Astrocyte (in vitro differentiated cells and primary cell): ENCODE data around the gene F5. TPM values are rescaled to one million over a fixed set of nuclear protein-coding genes. Genes with fewer than 3 reads are reported as not detected.

Source experiments
- DNase-seq: peaks from one replicate; pipeline ENCODE4 v3.0.0-alpha.2; 2010; ENCODE audit warnings: low read depth
- FAIRE-seq: peaks from 2 replicates; lab custom pipeline; 2011; peaks lifted over from hg19 to GRCh38; lab: Jason Lieb, UNC
- H2AFZ ChIP-seq: 2 replicates; pipeline ENCODE4 v1.6.0; 2012; ENCODE audit warnings: low read depth, low read length, inconsistent platforms
- H3K27ac ChIP-seq: 2 replicates; pipeline ENCODE4 v1.5.1; 2011; ENCODE audit warnings: low read depth, low read length, inconsistent platforms
- H3K27me3 ChIP-seq: 2 replicates; pipeline ENCODE4 v1.6.0; 2011; ENCODE audit warnings: low read length, inconsistent platforms; ENCODE audit not compliant: insufficient read depth
- H3K36me3 ChIP-seq: 2 replicates; pipeline ENCODE4 v1.5.1; 2011; ENCODE audit warnings: low read length, inconsistent platforms; ENCODE audit not compliant: insufficient read depth
- H3K4me1 ChIP-seq: 2 replicates; pipeline ENCODE4 v1.5.1; 2011; ENCODE audit warnings: low read length, inconsistent platforms; ENCODE audit not compliant: insufficient read depth
- H3K4me2 ChIP-seq: 2 replicates; pipeline ENCODE4 v1.6.0; 2012; ENCODE audit warnings: low read length, inconsistent platforms
- H3K4me3 ChIP-seq: 2 replicates; pipeline ENCODE4 v1.5.1; 2011; ENCODE audit warnings: low read depth, mild to moderate bottlenecking, low read length, inconsistent platforms; ENCODE audit not compliant: insufficient read depth
- H3K79me2 ChIP-seq: 2 replicates; pipeline ENCODE4 v1.6.0; 2012; ENCODE audit warnings: mild to moderate bottlenecking, low read length, inconsistent platforms; ENCODE audit not compliant: insufficient read depth
- H3K9ac ChIP-seq: 2 replicates; pipeline ENCODE4 v1.6.0; 2012; ENCODE audit warnings: mild to moderate bottlenecking, low read length, inconsistent platforms
- H3K9me3 ChIP-seq: 2 replicates; pipeline ENCODE4 v1.5.1; 2012; ENCODE audit warnings: low read depth, mild to moderate bottlenecking, low read length, inconsistent platforms; ENCODE audit not compliant: insufficient read depth
- H4K20me1 ChIP-seq: 2 replicates; pipeline ENCODE4 v1.6.0; 2012; ENCODE audit warnings: low read length, inconsistent platforms; ENCODE audit not compliant: insufficient read depth
- H3K27ac Mint-ChIP-seq: one replicate; pipeline ENCODE4 v1.8.0; 2021; ENCODE audit warnings: mild to moderate bottlenecking, mixed read lengths; ENCODE audit not compliant: unreplicated experiment
- H3K27me3 Mint-ChIP-seq: one replicate; pipeline ENCODE4 v1.8.0; 2021; ENCODE audit warnings: low read depth, mixed read lengths; ENCODE audit not compliant: unreplicated experiment
- H3K36me3 Mint-ChIP-seq: one replicate; pipeline ENCODE4 v1.8.0; 2021; ENCODE audit warnings: low read depth, mixed read lengths; ENCODE audit not compliant: unreplicated experiment
- H3K4me1 Mint-ChIP-seq: one replicate; pipeline ENCODE4 v1.8.0; 2021; ENCODE audit warnings: low read depth, mixed read lengths; ENCODE audit not compliant: unreplicated experiment
- H3K4me3 Mint-ChIP-seq: one replicate; pipeline ENCODE4 v1.8.0; 2021; ENCODE audit warnings: mild to moderate bottlenecking, moderate library complexity, mixed read lengths; ENCODE audit not compliant: unreplicated experiment
- H3K9me3 Mint-ChIP-seq: one replicate; pipeline ENCODE4 v1.8.0; 2021; ENCODE audit warnings: mild to moderate bottlenecking, mixed read lengths; ENCODE audit not compliant: unreplicated experiment
- EZH2 ChIP-seq: IDR thresholded peaks from 2 replicates; pipeline ENCODE4 v1.6.1; 2012; ENCODE audit warnings: mild to moderate bottlenecking, low read length, inconsistent platforms; ENCODE audit not compliant: insufficient read depth
- total RNA-seq: library from RNA; stranded (reverse); gene quantifications from 2 replicates; pipeline ENCODE4 v1.2.1, GENCODE V29; 2021
- TF ChIP-seq, protein P1 (sequence below): IDR thresholded peaks from 2 replicates; pipeline ENCODE4 v1.5.1; 2011; ENCODE audit warnings: low read depth, mild to moderate bottlenecking, inconsistent platforms, low read length, moderate library complexity; ENCODE audit not compliant: insufficient read depth

The F5 gene
- total RNA-seq, 1 donor from 2014 or later, result 0.18 TPM

DNA sequence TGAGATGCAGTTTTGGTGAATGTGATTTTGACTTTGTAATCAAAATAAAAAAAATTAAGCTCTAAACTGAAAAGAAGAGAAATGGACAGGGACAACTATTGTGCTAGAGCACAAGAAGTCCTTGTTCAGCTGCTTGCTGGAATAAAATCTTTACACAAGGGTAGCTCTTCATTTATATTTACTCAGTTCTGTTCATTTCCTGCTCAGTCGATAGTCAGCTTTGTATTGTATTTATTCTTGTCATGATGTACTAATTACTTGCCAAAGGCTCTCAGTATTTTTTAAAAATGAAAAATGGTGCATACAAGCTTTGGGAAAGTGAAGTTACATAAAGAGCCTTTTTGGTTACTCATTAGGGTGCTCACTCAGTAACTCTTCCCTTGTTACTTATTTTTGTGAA lies 17.8 kb downstream of the F5 start:
- FAIRE-seq, result no peak
- no peaks in the 10 kb centered on the region for H3K9me3 ChIP-seq
- Mint-ChIP-seq H3K9me3 (no peaks in the 10 kb centered on the region), H3K27ac (no peak overlapping the region), H3K36me3 (no peaks in the 10 kb centered on the region), H3K27me3 (no peaks in the 10 kb centered on the region), H3K4me1 (peaks cover 3% of the 10 kb centered on the region), H3K4me3 (no peak overlapping the region)
- DNase-seq, result no peak
- no peaks in the 10 kb centered on the region for H3K4me1 ChIP-seq
- H2AFZ ChIP-seq, result no peak overlapping the region
- no peak overlapping the region for H3K27ac ChIP-seq
- TF ChIP-seq, protein P1, sequence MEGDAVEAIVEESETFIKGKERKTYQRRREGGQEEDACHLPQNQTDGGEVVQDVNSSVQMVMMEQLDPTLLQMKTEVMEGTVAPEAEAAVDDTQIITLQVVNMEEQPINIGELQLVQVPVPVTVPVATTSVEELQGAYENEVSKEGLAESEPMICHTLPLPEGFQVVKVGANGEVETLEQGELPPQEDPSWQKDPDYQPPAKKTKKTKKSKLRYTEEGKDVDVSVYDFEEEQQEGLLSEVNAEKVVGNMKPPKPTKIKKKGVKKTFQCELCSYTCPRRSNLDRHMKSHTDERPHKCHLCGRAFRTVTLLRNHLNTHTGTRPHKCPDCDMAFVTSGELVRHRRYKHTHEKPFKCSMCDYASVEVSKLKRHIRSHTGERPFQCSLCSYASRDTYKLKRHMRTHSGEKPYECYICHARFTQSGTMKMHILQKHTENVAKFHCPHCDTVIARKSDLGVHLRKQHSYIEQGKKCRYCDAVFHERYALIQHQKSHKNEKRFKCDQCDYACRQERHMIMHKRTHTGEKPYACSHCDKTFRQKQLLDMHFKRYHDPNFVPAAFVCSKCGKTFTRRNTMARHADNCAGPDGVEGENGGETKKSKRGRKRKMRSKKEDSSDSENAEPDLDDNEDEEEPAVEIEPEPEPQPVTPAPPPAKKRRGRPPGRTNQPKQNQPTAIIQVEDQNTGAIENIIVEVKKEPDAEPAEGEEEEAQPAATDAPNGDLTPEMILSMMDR, result no peak
- TF ChIP-seq EZH2, result no peak
- no peaks in the 10 kb centered on the region for H3K36me3 ChIP-seq
- no peak overlapping the region for H3K4me3 ChIP-seq
- peaks cover 3% of the 10 kb centered on the region for H3K27me3 ChIP-seq
- no peak overlapping the region for H3K4me2 ChIP-seq
- H3K9ac ChIP-seq, result no peak overlapping the region
- no peaks in the 10 kb centered on the region for H4K20me1 ChIP-seq
- H3K79me2 ChIP-seq, result no peaks in the 10 kb centered on the region

DNA sequence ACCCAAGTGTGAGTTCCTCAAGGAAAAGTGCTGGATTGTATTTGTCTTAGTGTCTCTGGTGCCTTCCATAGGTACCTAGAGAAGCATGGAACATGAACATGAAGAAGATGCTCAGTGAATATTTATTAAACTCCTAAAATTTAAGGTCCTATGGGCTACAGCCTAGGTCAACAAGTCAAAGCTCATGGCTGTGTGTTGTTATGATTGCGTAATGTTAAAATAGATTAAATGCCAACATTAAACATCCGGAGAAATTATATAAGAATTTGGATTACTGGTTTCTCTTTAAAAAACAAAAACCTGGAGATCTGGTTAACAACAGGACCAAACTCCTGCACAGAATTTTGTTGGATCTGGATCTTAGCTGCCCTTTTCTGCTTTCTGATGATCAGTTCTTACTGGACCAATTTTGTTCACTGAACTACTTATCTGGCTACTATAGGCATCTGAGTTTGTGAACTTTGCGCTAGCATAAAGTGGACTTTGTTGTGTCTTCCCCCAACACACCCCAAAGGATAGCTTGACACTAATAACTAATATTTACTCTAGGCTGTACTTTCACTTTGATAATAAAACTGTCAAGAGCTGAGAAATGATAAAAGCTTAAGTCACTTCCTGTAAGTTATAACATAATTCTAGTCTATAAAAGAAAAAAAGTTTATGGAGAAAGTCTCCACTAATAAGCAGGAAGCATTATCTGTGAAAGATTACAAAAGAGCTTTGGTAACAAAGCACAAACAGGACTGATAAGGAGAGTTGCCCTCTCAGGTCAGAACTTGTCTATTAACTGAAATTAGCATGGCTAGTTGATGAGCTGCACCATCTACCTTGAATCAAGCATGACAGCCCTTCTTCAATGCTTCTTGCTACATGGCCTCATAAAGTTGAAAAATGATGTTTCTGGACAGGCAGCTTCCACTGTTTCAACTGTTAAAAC lies 20.7 kb downstream of the F5 start:
- H3K27me3 ChIP-seq, result peaks cover 5% of the 10 kb centered on the region
- Mint-ChIP-seq H3K27me3 (no peaks in the 10 kb centered on the region), H3K27ac (no peak overlapping the region), H3K4me1 (no peaks in the 10 kb centered on the region), H3K36me3 (no peaks in the 10 kb centered on the region), H3K9me3 (peaks cover 5% of the 10 kb centered on the region), H3K4me3 (no peak overlapping the region)
- H3K36me3 ChIP-seq, result no peaks in the 10 kb centered on the region
- no peak for DNase-seq
- no peaks in the 10 kb centered on the region for H3K9me3 ChIP-seq
- TF ChIP-seq, protein P1, result no peak
- TF ChIP-seq EZH2, result no peak
- no peak overlapping the region for H2AFZ ChIP-seq
- no peak overlapping the region for H3K27ac ChIP-seq
- no peaks in the 10 kb centered on the region for H3K79me2 ChIP-seq
- H3K4me3 ChIP-seq, result no peak overlapping the region
- no peak for FAIRE-seq
- H3K4me2 ChIP-seq, result no peak overlapping the region
- no peaks in the 10 kb centered on the region for H4K20me1 ChIP-seq
- H3K4me1 ChIP-seq, result no peaks in the 10 kb centered on the region
- no peak overlapping the region for H3K9ac ChIP-seq

DNA sequence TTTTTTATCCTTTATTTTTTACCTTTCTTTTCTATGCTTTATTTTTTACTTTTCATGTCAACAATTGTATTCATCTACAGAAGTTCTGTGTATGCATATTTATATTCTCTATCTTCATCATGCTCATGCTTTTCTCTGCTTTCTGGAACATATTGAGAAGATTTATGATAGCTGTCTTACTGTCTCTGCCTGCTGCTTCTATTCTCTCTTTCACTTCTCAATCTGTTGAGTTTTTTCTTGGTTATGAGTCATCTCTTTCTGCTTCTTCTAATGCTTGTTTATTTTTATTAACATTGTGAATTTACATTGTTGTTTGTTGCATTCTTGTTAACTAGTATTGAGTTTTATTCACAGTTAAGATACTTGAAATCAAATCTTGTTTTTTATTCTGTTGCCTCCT lies 22.6 kb downstream of the F5 start:
- H3K36me3 Mint-ChIP-seq, result no peaks in the 10 kb centered on the region
- Histone ChIP-seq H3K9me3 (no peaks in the 10 kb centered on the region), H2AFZ (no peak overlapping the region), H3K27ac (no peak overlapping the region), H3K4me1 (no peaks in the 10 kb centered on the region), H3K36me3 (no peaks in the 10 kb centered on the region), H4K20me1 (no peaks in the 10 kb centered on the region), H3K4me2 (no peak overlapping the region), H3K79me2 (no peaks in the 10 kb centered on the region), H3K27me3 (peaks cover 3% of the 10 kb centered on the region), H3K4me3 (no peak overlapping the region), H3K9ac (no peak overlapping the region)
- H3K27ac Mint-ChIP-seq, result no peak overlapping the region
- H3K4me3 Mint-ChIP-seq, result no peak overlapping the region
- no peaks in the 10 kb centered on the region for H3K27me3 Mint-ChIP-seq
- DNase-seq (no peak), FAIRE-seq (no peak)
- TF ChIP-seq, protein P1, result no peak
- no peak for TF ChIP-seq EZH2
- H3K4me1 Mint-ChIP-seq, result no peaks in the 10 kb centered on the region
- H3K9me3 Mint-ChIP-seq, result peaks cover 5% of the 10 kb centered on the region
